ENCODE measurements around the gene CLCA4. TPM values are rescaled to one million over a fixed set of nuclear protein-coding genes. Genes with fewer than 3 reads are reported as not detected.
A peak's percentile ranks its signal among the peaks of the same experiment; 100 is the strongest.

The CLCA4 gene
- polyA plus RNA-seq, 4 donors, result 0.27 to 1.2 (median 0.47) TPM; not detected in 1

DNA sequence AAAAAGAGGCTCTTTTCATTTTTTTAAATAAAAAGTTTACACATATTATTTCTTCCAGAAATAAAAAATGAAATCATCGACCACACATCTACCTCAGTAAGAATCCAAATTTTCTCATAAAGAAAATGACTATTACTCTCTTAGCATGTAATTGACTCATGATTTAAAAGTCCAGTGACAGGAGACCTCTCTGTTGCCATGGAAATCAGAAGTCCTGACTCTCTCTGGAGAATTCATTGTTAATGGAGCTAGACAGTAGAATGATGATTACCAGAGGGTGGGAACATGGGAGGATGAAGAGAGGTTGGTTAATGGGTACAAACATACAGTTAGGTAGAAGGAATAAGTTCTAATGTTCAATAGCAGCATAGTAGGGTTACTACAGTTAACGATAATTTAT lies 5.0 kb upstream of the CLCA4 start:
- Histone ChIP-seq H3K4me3 (ENCODE audit: low read depth in 1 of 3, low read length in 3 of 3) (no peak overlapping the region), H3K9me3 (ENCODE audit: control insufficient read depth in 2 of 2, insufficient read depth in 1 of 2, low read depth in 1 of 2, low read length in 1 of 2) (no peaks in the 10 kb centered on the region), H3K36me3 (ENCODE audit: control insufficient read depth in 3 of 3, insufficient read depth in 2 of 3, low read depth in 1 of 3, low read length in 3 of 3) (no peaks in the 10 kb centered on the region), H3K27ac (ENCODE audit: low read depth in 1 of 3, low read length in 2 of 3) (no peak overlapping the region), H3K27me3 (ENCODE audit: control insufficient read depth in 3 of 3, insufficient read depth in 3 of 3, low read length in 3 of 3) (no peaks in the 10 kb centered on the region), H3K4me1 (ENCODE audit: control insufficient read depth in 3 of 3, insufficient read depth in 2 of 3, low read depth in 1 of 3, low read length in 2 of 3) (peaks cover 0 to 6% (median 3%) of the 10 kb centered on the region in 3 donors)
- WGBS, 3 donors, result 92 to 93% (median 93%) methylated on average over 2 of the region's 2 CpGs
- FAIRE-seq (no peak), DNase-seq (no peak)

DNA sequence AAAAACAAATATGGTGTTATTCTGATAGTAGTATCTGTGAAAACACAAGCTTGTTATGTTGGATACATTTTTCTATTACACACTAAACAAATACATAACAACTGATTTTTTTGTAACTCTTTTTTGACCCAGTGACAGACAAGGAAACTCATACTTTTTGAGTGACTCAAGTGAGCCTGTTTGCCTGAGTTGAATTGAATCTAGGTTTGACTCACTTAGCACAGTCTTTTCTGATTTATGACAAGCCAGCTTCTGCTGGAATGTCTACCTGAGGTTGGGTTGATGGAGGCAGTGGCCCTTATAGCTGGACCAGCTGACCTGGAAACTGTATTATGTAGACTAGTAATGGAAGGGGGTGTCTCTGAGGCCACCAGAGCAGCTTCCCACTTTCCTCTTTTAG lies 4.2 kb upstream of the CLCA4 start:
- H3K27ac ChIP-seq (ENCODE audit: low read depth in 1 of 3, low read length in 2 of 3), result no peak overlapping the region
- DNase-seq, result no peak
- H3K9me3 ChIP-seq (ENCODE audit: control insufficient read depth in 2 of 2, insufficient read depth in 1 of 2, low read depth in 1 of 2, low read length in 1 of 2), result no peaks in the 10 kb centered on the region
- H3K4me1 ChIP-seq (ENCODE audit: control insufficient read depth in 3 of 3, insufficient read depth in 2 of 3, low read depth in 1 of 3, low read length in 2 of 3), result peaks cover 0 to 2% (median 0%) of the 10 kb centered on the region in 3 donors
- H3K36me3 ChIP-seq (ENCODE audit: control insufficient read depth in 3 of 3, insufficient read depth in 2 of 3, low read depth in 1 of 3, low read length in 3 of 3), result no peaks in the 10 kb centered on the region
- H3K4me3 ChIP-seq (ENCODE audit: low read depth in 1 of 3, low read length in 3 of 3), result no peak overlapping the region
- no peaks in the 10 kb centered on the region for H3K27me3 ChIP-seq (ENCODE audit: control insufficient read depth in 3 of 3, insufficient read depth in 3 of 3, low read length in 3 of 3)
- no peak for FAIRE-seq

DNA sequence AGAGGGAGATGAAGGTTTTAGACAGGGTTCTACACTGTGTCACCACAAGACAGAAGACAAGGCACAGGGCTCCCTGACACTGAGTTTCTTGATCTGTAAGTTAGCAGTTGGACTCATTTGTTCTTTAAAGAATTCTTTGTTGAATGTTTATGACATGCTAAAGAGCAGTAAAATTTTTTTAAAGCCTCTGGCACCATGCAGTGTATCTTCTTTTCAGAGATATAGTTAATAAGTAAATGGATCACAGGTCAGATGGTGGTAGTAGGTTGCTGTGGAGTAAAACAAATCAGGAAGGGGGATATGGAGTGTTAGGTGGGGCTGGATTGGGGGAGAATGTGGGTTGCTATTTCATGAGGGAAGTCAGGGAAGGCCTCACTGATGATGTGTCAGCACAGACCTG lies 2.0 kb downstream of the CLCA4 start:
- FAIRE-seq, result no peak
- Histone ChIP-seq H3K27me3 (ENCODE audit: control insufficient read depth in 3 of 3, insufficient read depth in 3 of 3, low read length in 3 of 3) (no peaks in the 10 kb centered on the region), H3K4me3 (ENCODE audit: low read depth in 1 of 3, low read length in 3 of 3) (no peak overlapping the region), H3K4me1 (ENCODE audit: control insufficient read depth in 3 of 3, insufficient read depth in 2 of 3, low read depth in 1 of 3, low read length in 2 of 3) (peaks cover 0 to 4% (median 0%) of the 10 kb centered on the region in 3 donors), H3K36me3 (ENCODE audit: control insufficient read depth in 3 of 3, insufficient read depth in 2 of 3, low read depth in 1 of 3, low read length in 3 of 3) (no peaks in the 10 kb centered on the region), H3K27ac (ENCODE audit: low read depth in 1 of 3, low read length in 2 of 3) (peak overlapping the region in 1 of 3 donors; percentile 49), H3K9me3 (ENCODE audit: control insufficient read depth in 2 of 2, insufficient read depth in 1 of 2, low read depth in 1 of 2, low read length in 1 of 2) (peaks cover 0 to 3% of the 10 kb centered on the region in 2 donors)
- peak; percentile 27 to 70 for DNase-seq

DNA sequence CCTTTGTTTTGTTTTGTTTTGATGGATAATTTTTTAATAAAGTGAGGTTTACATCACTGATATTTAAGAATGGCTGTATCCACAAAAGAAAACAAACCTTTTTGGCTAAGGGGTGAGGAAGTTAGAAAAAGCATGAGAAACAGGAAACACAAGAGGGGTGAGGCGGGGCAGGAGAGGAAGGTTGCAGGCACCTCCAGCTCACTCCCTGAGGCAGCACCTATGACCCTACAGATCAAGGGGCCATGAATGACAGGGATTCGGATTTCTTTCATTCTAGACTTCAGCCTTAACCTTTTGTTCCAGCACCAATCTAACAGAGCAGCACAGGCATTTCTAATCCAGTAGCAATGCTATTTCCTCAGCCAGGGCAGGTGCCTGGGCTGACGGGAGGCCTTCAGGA lies 4.4 kb downstream of the CLCA4 start:
- H3K4me1 ChIP-seq (ENCODE audit: control insufficient read depth in 3 of 3, insufficient read depth in 2 of 3, low read depth in 1 of 3, low read length in 2 of 3), result peaks cover 0 to 4% (median 0%) of the 10 kb centered on the region in 3 donors
- no peak overlapping the region for H3K4me3 ChIP-seq (ENCODE audit: low read depth in 1 of 3, low read length in 3 of 3)
- FAIRE-seq (no peak), DNase-seq (no peak)
- peaks cover 0 to 3% of the 10 kb centered on the region in 2 donors for H3K9me3 ChIP-seq (ENCODE audit: control insufficient read depth in 2 of 2, insufficient read depth in 1 of 2, low read depth in 1 of 2, low read length in 1 of 2)
- H3K36me3 ChIP-seq (ENCODE audit: control insufficient read depth in 3 of 3, insufficient read depth in 2 of 3, low read depth in 1 of 3, low read length in 3 of 3), result no peaks in the 10 kb centered on the region
- no peaks in the 10 kb centered on the region for H3K27me3 ChIP-seq (ENCODE audit: control insufficient read depth in 3 of 3, insufficient read depth in 3 of 3, low read length in 3 of 3)
- 67 to 70% (median 69%) methylated on average over 3 of the region's 3 CpGs for WGBS, 3 donors
- H3K27ac ChIP-seq (ENCODE audit: low read depth in 1 of 3, low read length in 2 of 3), result no peak overlapping the region

DNA sequence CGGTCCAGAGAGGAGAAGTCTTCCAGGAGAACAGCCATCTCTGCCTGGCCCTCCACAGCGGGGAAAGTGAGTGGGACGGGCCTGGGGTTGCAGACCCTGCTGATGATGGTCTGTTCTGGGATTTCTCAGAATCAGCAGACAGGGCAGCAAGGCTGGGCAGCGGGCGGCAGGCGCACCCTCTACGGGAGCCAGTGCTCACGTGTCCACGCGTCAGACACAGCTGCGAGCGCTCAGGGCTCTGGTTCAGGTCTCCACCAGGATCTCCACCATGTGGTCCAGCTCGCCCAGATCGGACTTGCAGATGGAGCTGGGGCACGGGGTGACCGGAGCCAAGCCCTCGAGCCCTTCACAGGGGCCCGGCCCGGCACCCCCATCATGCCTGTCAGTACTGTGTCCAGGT lies 5.5 kb downstream of the CLCA4 start:
- peaks cover 0 to 3% of the 10 kb centered on the region in 2 donors for H3K9me3 ChIP-seq (ENCODE audit: control insufficient read depth in 2 of 2, insufficient read depth in 1 of 2, low read depth in 1 of 2, low read length in 1 of 2)
- no peak overlapping the region for H3K4me3 ChIP-seq (ENCODE audit: low read depth in 1 of 3, low read length in 3 of 3)
- H3K27me3 ChIP-seq (ENCODE audit: control insufficient read depth in 3 of 3, insufficient read depth in 3 of 3, low read length in 3 of 3), result no peaks in the 10 kb centered on the region
- H3K4me1 ChIP-seq (ENCODE audit: control insufficient read depth in 3 of 3, insufficient read depth in 2 of 3, low read depth in 1 of 3, low read length in 2 of 3), result peaks cover 0 to 4% (median 0%) of the 10 kb centered on the region in 3 donors
- no peak overlapping the region for H3K27ac ChIP-seq (ENCODE audit: low read depth in 1 of 3, low read length in 2 of 3)
- FAIRE-seq (no peak), DNase-seq (no peak)
- 96 to 98% (median 97%) methylated on average over 18 to 19 of the region's 19 CpGs for WGBS, 3 donors
- no peaks in the 10 kb centered on the region for H3K36me3 ChIP-seq (ENCODE audit: control insufficient read depth in 3 of 3, insufficient read depth in 2 of 3, low read depth in 1 of 3, low read length in 3 of 3)

DNA sequence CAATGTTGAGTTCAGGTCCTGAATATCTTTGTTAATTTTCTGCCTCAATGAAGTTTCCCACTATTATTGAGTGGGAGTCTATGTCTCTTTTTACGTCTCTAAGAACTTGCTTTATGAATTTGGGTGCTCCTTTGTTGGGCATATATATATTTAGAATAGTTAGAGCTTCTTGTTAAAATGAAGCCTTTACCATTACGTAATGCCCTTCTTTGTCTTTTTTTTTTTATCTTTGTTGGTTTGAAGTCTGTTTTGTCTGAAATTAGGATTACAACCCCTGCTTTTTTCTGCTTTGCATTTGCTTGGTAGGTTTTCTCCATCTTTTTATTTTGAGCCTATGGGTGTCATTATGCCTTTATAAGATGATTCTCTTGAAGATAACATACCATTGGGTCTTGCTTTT lies 10.9 kb downstream of the CLCA4 start:
- DNase-seq, result no peak
- no peak for FAIRE-seq
- 87 to 94% (median 90%) methylated on average over 2 of the region's 2 CpGs for WGBS, 3 donors

DNA sequence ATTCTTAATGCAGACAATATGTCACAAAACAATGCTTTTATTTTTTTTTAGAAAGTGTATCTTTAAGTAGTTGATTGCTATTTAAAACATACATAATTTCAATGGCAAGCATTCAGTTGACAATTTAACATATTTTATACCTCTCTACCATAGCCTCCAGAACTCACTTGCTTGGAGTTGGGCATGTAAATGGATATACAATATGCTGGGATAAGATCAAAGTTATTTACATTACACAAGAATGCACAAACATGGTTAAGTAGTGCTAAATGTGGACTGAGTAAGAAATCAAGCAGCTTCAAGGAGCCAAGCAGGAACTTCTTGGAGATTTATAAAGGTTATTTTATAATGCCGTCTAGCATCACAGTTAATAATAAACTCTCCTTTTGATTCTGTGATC lies 17.0 kb downstream of the CLCA4 start:
- no peaks in the 10 kb centered on the region for H3K27me3 ChIP-seq (ENCODE audit: control insufficient read depth in 3 of 3, insufficient read depth in 3 of 3, low read length in 3 of 3)
- no peaks in the 10 kb centered on the region for H3K4me1 ChIP-seq (ENCODE audit: control insufficient read depth in 3 of 3, insufficient read depth in 2 of 3, low read depth in 1 of 3, low read length in 2 of 3)
- H3K27ac ChIP-seq (ENCODE audit: low read depth in 1 of 3, low read length in 2 of 3), result no peak overlapping the region
- no peaks in the 10 kb centered on the region for H3K9me3 ChIP-seq (ENCODE audit: control insufficient read depth in 2 of 2, insufficient read depth in 1 of 2, low read depth in 1 of 2, low read length in 1 of 2)
- H3K4me3 ChIP-seq (ENCODE audit: low read depth in 1 of 3, low read length in 3 of 3), result no peak overlapping the region
- DNase-seq, result no peak
- WGBS, 3 donors, result 41 to 65% (median 42%) methylated on average over 1 of the region's 1 CpG
- no peaks in the 10 kb centered on the region for H3K36me3 ChIP-seq (ENCODE audit: control insufficient read depth in 3 of 3, insufficient read depth in 2 of 3, low read depth in 1 of 3, low read length in 3 of 3)
- FAIRE-seq, result no peak

More for the DNA sequence above, 10.9 kb downstream of the CLCA4 start:
- Histone ChIP-seq H3K9me3 (ENCODE audit: control insufficient read depth in 2 of 2, insufficient read depth in 1 of 2, low read depth in 1 of 2, low read length in 1 of 2) (peaks cover 0 to 6% of the 10 kb centered on the region in 2 donors), H3K27ac (ENCODE audit: low read depth in 1 of 3, low read length in 2 of 3) (no peak overlapping the region), H3K27me3 (ENCODE audit: control insufficient read depth in 3 of 3, insufficient read depth in 3 of 3, low read length in 3 of 3) (no peaks in the 10 kb centered on the region), H3K4me3 (ENCODE audit: low read depth in 1 of 3, low read length in 3 of 3) (no peak overlapping the region), H3K4me1 (ENCODE audit: control insufficient read depth in 3 of 3, insufficient read depth in 2 of 3, low read depth in 1 of 3, low read length in 2 of 3) (no peaks in the 10 kb centered on the region), H3K36me3 (ENCODE audit: control insufficient read depth in 3 of 3, insufficient read depth in 2 of 3, low read depth in 1 of 3, low read length in 3 of 3) (no peaks in the 10 kb centered on the region)

DNA sequence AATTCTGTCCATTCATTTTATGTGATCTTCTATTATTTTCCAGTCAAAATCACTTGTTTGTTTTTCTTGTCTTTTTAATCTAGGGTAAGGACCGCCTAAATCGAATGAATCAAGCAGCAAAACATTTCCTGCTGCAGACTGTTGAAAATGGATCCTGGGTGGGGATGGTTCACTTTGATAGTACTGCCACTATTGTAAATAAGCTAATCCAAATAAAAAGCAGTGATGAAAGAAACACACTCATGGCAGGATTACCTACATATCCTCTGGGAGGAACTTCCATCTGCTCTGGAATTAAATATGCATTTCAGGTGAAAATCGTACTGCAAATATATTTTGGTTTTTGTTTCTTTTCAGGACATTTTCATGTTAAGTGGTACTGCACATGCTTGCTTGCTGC lies 20.5 kb downstream of the CLCA4 start:
- FAIRE-seq (no peak), DNase-seq (no peak)
- peak overlapping the region in 1 of 3 donors; percentile 28 for H3K27ac ChIP-seq (ENCODE audit: low read depth in 1 of 3, low read length in 2 of 3)
- no peak overlapping the region for H3K4me3 ChIP-seq (ENCODE audit: low read depth in 1 of 3, low read length in 3 of 3)
- no peaks in the 10 kb centered on the region for H3K9me3 ChIP-seq (ENCODE audit: control insufficient read depth in 2 of 2, insufficient read depth in 1 of 2, low read depth in 1 of 2, low read length in 1 of 2)
- 85 to 90% (median 88%) methylated on average over 3 of the region's 3 CpGs for WGBS, 3 donors
- H3K4me1 ChIP-seq (ENCODE audit: control insufficient read depth in 3 of 3, insufficient read depth in 2 of 3, low read depth in 1 of 3, low read length in 2 of 3), result no peaks in the 10 kb centered on the region
- H3K36me3 ChIP-seq (ENCODE audit: control insufficient read depth in 3 of 3, insufficient read depth in 2 of 3, low read depth in 1 of 3, low read length in 3 of 3), result no peaks in the 10 kb centered on the region
- H3K27me3 ChIP-seq (ENCODE audit: control insufficient read depth in 3 of 3, insufficient read depth in 3 of 3, low read length in 3 of 3), result no peaks in the 10 kb centered on the region

DNA sequence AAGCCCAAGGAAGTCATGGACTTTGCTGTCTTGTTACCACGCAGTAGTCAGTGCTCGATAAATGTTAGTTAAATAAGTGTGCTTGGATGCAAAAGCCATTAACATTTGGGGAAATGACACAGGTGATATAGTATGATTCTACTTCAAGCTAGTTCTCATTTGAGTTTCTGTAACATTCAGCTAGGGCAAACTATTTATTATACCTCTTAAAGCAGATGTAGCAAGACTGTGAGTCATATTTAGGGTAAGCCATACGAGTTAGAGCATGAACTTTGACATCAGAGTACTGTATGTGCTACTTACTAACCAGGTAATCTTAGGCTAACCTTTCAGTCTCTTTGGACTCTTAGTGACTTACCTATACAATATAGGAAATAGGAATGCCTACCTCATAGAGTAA lies 21.0 kb downstream of the CLCA4 start:
- no peaks in the 10 kb centered on the region for H3K27me3 ChIP-seq (ENCODE audit: control insufficient read depth in 3 of 3, insufficient read depth in 3 of 3, low read length in 3 of 3)
- WGBS, 3 donors, result 60 to 71% (median 62%) methylated on average over 3 of the region's 3 CpGs
- no peaks in the 10 kb centered on the region for H3K36me3 ChIP-seq (ENCODE audit: control insufficient read depth in 3 of 3, insufficient read depth in 2 of 3, low read depth in 1 of 3, low read length in 3 of 3)
- no peaks in the 10 kb centered on the region for H3K4me1 ChIP-seq (ENCODE audit: control insufficient read depth in 3 of 3, insufficient read depth in 2 of 3, low read depth in 1 of 3, low read length in 2 of 3)
- no peak overlapping the region for H3K4me3 ChIP-seq (ENCODE audit: low read depth in 1 of 3, low read length in 3 of 3)
- peak; percentile 56 to 86 for DNase-seq
- no peaks in the 10 kb centered on the region for H3K9me3 ChIP-seq (ENCODE audit: control insufficient read depth in 2 of 2, insufficient read depth in 1 of 2, low read depth in 1 of 2, low read length in 1 of 2)
- peak overlapping the region in 1 of 3 donors; percentile 28 for H3K27ac ChIP-seq (ENCODE audit: low read depth in 1 of 3, low read length in 2 of 3)
- no peak for FAIRE-seq
